H9 (cell line): ENCODE measurements around the gene RAPGEF6. TPM values are rescaled to one million over a fixed set of nuclear protein-coding genes. Genes with fewer than 3 reads are reported as not detected.

Source experiments
- DNase-seq: peaks from one replicate; pipeline ENCODE4 v3.0.0-alpha.2; 2017
- H2AFZ ChIP-seq: one replicate; pipeline ENCODE4 v1.6.1; 2013; ENCODE audit warnings: mild to moderate bottlenecking, low read length, control low read depth, moderate library complexity
- H2AK5ac ChIP-seq: 2 replicates; pipeline ENCODE4 v1.6.1; 2013; ENCODE audit warnings: low read length, control low read depth, mixed read lengths; ENCODE audit not compliant: insufficient read length
- H2BK120ac ChIP-seq: one replicate; pipeline ENCODE4 v1.6.1; 2013; ENCODE audit warnings: low read depth, mild to moderate bottlenecking, low read length, control low read depth, inconsistent platforms; ENCODE audit not compliant: poor library complexity, severe bottlenecking
- H2BK12ac ChIP-seq: 2 replicates; pipeline ENCODE4 v1.6.1; 2013; ENCODE audit warnings: low read length, control low read depth, mixed read lengths, low read depth; ENCODE audit not compliant: insufficient read length
- H2BK15ac ChIP-seq: 2 replicates; pipeline ENCODE4 v1.6.1; 2013; ENCODE audit warnings: low read depth, low read length, control low read depth
- H2BK20ac ChIP-seq: one replicate; pipeline ENCODE4 v1.6.1; 2013; ENCODE audit warnings: low read depth, mild to moderate bottlenecking, low read length, control low read depth, inconsistent platforms; ENCODE audit not compliant: poor library complexity, severe bottlenecking
- H2BK5ac ChIP-seq: 2 replicates; pipeline ENCODE4 v1.6.1; 2013; ENCODE audit warnings: low read length, control low read depth, mixed read lengths; ENCODE audit not compliant: insufficient read length
- H3K14ac ChIP-seq: 2 replicates; pipeline ENCODE4 v1.6.1; 2013; ENCODE audit warnings: low read length, control low read depth; ENCODE audit not compliant: insufficient read depth
- H3K18ac ChIP-seq: 2 replicates; pipeline ENCODE4 v1.6.1; 2013; ENCODE audit warnings: low read depth, mild to moderate bottlenecking, mixed read lengths, low read length, control low read depth; ENCODE audit not compliant: insufficient read length
- H3K23ac ChIP-seq: 2 replicates; pipeline ENCODE4 v1.6.1; 2013; ENCODE audit warnings: low read length, control low read depth, mixed read lengths, low read depth; ENCODE audit not compliant: insufficient read length
- H3K23me2 ChIP-seq: 2 replicates; pipeline ENCODE4 v1.6.1; 2013; ENCODE audit warnings: low read depth, mild to moderate bottlenecking, mixed read lengths, low read length, control low read depth; ENCODE audit not compliant: insufficient read length, poor library complexity, severe bottlenecking
- H3K27ac ChIP-seq: 2 replicates; pipeline ENCODE4 v1.5.1; 2013; ENCODE audit warnings: low read length, control low read depth, mixed read lengths, low read depth; ENCODE audit not compliant: insufficient read length
- H3K27me3 ChIP-seq: 2 replicates; pipeline ENCODE4 v1.6.1; 2013; ENCODE audit warnings: low read length, control low read depth, inconsistent platforms; ENCODE audit not compliant: insufficient read depth
- H3K4ac ChIP-seq: 2 replicates; pipeline ENCODE4 v1.6.1; 2013; ENCODE audit warnings: low read depth, mild to moderate bottlenecking, control low read depth, inconsistent platforms, low read length, moderate library complexity
- H3K4me1 ChIP-seq: 2 replicates; pipeline ENCODE4 v1.6.1; 2013; ENCODE audit warnings: low read length, control low read depth, inconsistent platforms; ENCODE audit not compliant: insufficient read depth
- H3K4me2 ChIP-seq: 2 replicates; pipeline ENCODE4 v1.6.1; 2013; ENCODE audit warnings: low read length, control low read depth, mixed read lengths; ENCODE audit not compliant: insufficient read length, insufficient read depth
- H3K56ac ChIP-seq: 2 replicates; pipeline ENCODE4 v1.6.1; 2013; ENCODE audit warnings: low read depth, mild to moderate bottlenecking, mixed read lengths, low read length, control low read depth; ENCODE audit not compliant: insufficient read length
- H3K79me1 ChIP-seq: 2 replicates; pipeline ENCODE4 v1.6.1; 2013; ENCODE audit warnings: low read depth, mild to moderate bottlenecking, moderate library complexity, low read length, control low read depth, inconsistent platforms; ENCODE audit not compliant: insufficient read depth, poor library complexity, severe bottlenecking
- H3K79me2 ChIP-seq: 2 replicates; pipeline ENCODE4 v1.6.1; 2013; ENCODE audit warnings: low read length, control low read depth, inconsistent platforms; ENCODE audit not compliant: insufficient read depth
- H3K9ac ChIP-seq: 2 replicates; pipeline ENCODE4 v1.6.1; 2013; ENCODE audit warnings: low read length, control low read depth, mixed read lengths; ENCODE audit not compliant: insufficient read length; ENCODE audit errors: extremely low read depth
- H3K9me3 ChIP-seq: one replicate; pipeline ENCODE4 v1.6.1; 2013; ENCODE audit warnings: low read depth, low read length, inconsistent platforms; ENCODE audit not compliant: control insufficient read depth
- H3T11ph ChIP-seq: one replicate; pipeline ENCODE4 v1.6.1; 2013; ENCODE audit warnings: mild to moderate bottlenecking, low read length, control low read depth, inconsistent platforms
- H4K20me1 ChIP-seq: one replicate; pipeline ENCODE4 v1.6.1; 2013; ENCODE audit not compliant: control insufficient read depth, insufficient read length, insufficient read depth
- H4K5ac ChIP-seq: 2 replicates; pipeline ENCODE4 v1.6.1; 2013; ENCODE audit warnings: low read depth, mild to moderate bottlenecking, mixed read lengths, low read length, control low read depth; ENCODE audit not compliant: insufficient read length
- H4K8ac ChIP-seq: replicated peaks from 2 replicates; pipeline ENCODE4 v1.6.1; 2013; ENCODE audit warnings: low read length, control low read depth, mixed read lengths, low read depth; ENCODE audit not compliant: insufficient read length
- H4K91ac ChIP-seq: 2 replicates; pipeline ENCODE4 v1.6.1; 2013; ENCODE audit warnings: low read depth, mild to moderate bottlenecking, moderate library complexity, mixed read lengths, low read length, control low read depth; ENCODE audit not compliant: insufficient read length
- H3K27ac Mint-ChIP-seq, 3 experiments: 2 replicates in 2 of 3; 3 replicates in 1 of 3; pipeline ENCODE4 v1.8.0; 2020 to 2021; ENCODE audit warnings: mixed read lengths in 3 of 3, mild to moderate bottlenecking in 1 of 3, moderate library complexity in 1 of 3
- H3K27me3 Mint-ChIP-seq: 2 replicates; pipeline ENCODE4 v1.8.0; 2021; ENCODE audit warnings: low read depth, mild to moderate bottlenecking, moderate library complexity, mixed read lengths
- H3K36me3 Mint-ChIP-seq, 3 experiments: 2 replicates in 2 of 3; 3 replicates in 1 of 3; pipeline ENCODE4 v1.8.0; 2020 to 2021; ENCODE audit warnings: low read depth in 3 of 3, mixed read lengths in 3 of 3; ENCODE audit not compliant: insufficient read depth in 1 of 3
- H3K4me1 Mint-ChIP-seq, 2 experiments: 2 replicates each; pipeline ENCODE4 v1.8.0; 2020; ENCODE audit warnings: mixed read lengths in 2 of 2
- H3K4me3 Mint-ChIP-seq, 2 experiments: 2 replicates in 1 of 2; 3 replicates in 1 of 2; pipeline ENCODE4 v1.8.0; 2020 to 2021; ENCODE audit warnings: mild to moderate bottlenecking in 2 of 2, mixed read lengths in 2 of 2, moderate library complexity in 1 of 2
- H3K9me3 Mint-ChIP-seq, 2 experiments: 2 replicates in 1 of 2; 3 replicates in 1 of 2; pipeline ENCODE4 v1.8.0; 2020; ENCODE audit warnings: mild to moderate bottlenecking in 2 of 2, mixed read lengths in 2 of 2, moderate library complexity in 1 of 2
- CTCF ChIP-seq: fragments of 200-600 bp; sonication (generic); conservative IDR thresholded peaks from 3 replicates; pipeline ENCODE4 v1.8.0; 2021; ENCODE audit warnings: antibody characterized with exemption, mild to moderate bottlenecking
- WGBS: extraction: QIAGEN DNeasy Blood & Tissue Kit; methylation state at CpG from one replicate; pipeline ENCODE4 v1.1.7; 2013; ENCODE audit warnings: missing lambda C conversion rate, low lambda C conversion rate, mixed read lengths; ENCODE audit not compliant: insufficient read length; ENCODE audit errors: extremely low coverage; 5-methylcytosine and 5-hydroxymethylcytosine counted together
- total RNA-seq: library from RNA; stranded (reverse); gene quantifications from 2 replicates; pipeline ENCODE4 v1.2.1, GENCODE V29; 2021

RAPGEF6 gene
- total RNA-seq, 1 experiment from 2014 or later: 19.7 TPM

- no peak overlapping the region for H3K14ac ChIP-seq
- Mint-ChIP-seq H3K4me1 (peaks cover 2% of the 10 kb centered on the region in 2 experiments; a peak in 2 of 4 replicates), H3K27ac (peak overlapping the region in 1 of 3 experiments; percentile 24; a peak in 1 of 7 replicates), H3K9me3 (no peaks in the 10 kb centered on the region), H3K27me3 (no peaks in the 10 kb centered on the region), H3K4me3 (no peak overlapping the region), H3K36me3 (peaks cover 0 to 21% (median 2%) of the 10 kb centered on the region in 3 experiments; a peak in 4 of 7 replicates)
- no peaks in the 10 kb centered on the region for H3K27me3 ChIP-seq
- no peak overlapping the region for H4K5ac ChIP-seq
- H4K20me1 ChIP-seq: no peaks in the 10 kb centered on the region
- H2BK120ac ChIP-seq: no peak overlapping the region
- no peak overlapping the region for H3K9ac ChIP-seq
- no peak overlapping the region for H2AFZ ChIP-seq
- H2BK20ac ChIP-seq: no peak overlapping the region
- H3K4ac ChIP-seq: no peak overlapping the region
- no peak for DNase-seq
- TF ChIP-seq CTCF: no peak
- H3K9me3 ChIP-seq: no peaks in the 10 kb centered on the region
- no peak overlapping the region for H4K91ac ChIP-seq
- H3K23ac ChIP-seq: no peak overlapping the region
- no CpG with 5 or more reads among the region's 4 CpGs for WGBS
- H3K23me2 ChIP-seq: no peaks in the 10 kb centered on the region
- no peak overlapping the region for H3K27ac ChIP-seq
- no peak overlapping the region for H4K8ac ChIP-seq
- no peaks in the 10 kb centered on the region for H3K79me2 ChIP-seq
- no peaks in the 10 kb centered on the region for H3K4me1 ChIP-seq
- H3K56ac ChIP-seq: no peak overlapping the region
- no peak overlapping the region for H2BK12ac ChIP-seq
- H2BK5ac ChIP-seq: no peak overlapping the region
- H3K4me2 ChIP-seq: no peak overlapping the region
- no peak overlapping the region for H3K18ac ChIP-seq
- no peak overlapping the region for H2AK5ac ChIP-seq
- H2BK15ac ChIP-seq: no peak overlapping the region
- H3K79me1 ChIP-seq: no peaks in the 10 kb centered on the region
- H3T11ph ChIP-seq: no peak overlapping the region
Observed at GRCh38 chr5:131419877-131420276, 215.2 kb downstream of the RAPGEF6 start.
